IMR-90 (cell line): ENCODE data around the gene MAS1. TPM values are rescaled to one million over a fixed set of nuclear protein-coding genes. Genes with fewer than 3 reads are reported as not detected.

ENCODE experiments used
- ATAC-seq: fragments of 200-7000 bp; cut with Tn5 transposase; 2 replicates; pipeline ENCODE4 v1.9.1; 2020; ENCODE audit warnings: low read depth, mild to moderate bottlenecking, moderate library complexity
- BruUV-seq: library from RNA; stranded (reverse); fragments of 400-500 nt; replicated peaks from 2 replicates; lab custom pipeline; 2021; lab: Mats Ljungman, UMichigan
- CTCF ChIA-PET: fragments of 300-600 bp; formaldehyde crosslinking; extraction: SDS; loops from one replicate; lab custom pipeline; 2021; ENCODE audit warnings: antibody characterized with exemption; lab: Yijun Ruan, JAX
- POLR2A ChIA-PET: fragments of 300-600 bp; sonication (Branson Sonifier 250); formaldehyde crosslinking; loops from one replicate; lab custom pipeline; 2022; ENCODE audit warnings: antibody characterized with exemption; ENCODE audit not compliant: unreplicated experiment; lab: Charles Lee
- DNase-seq: peaks from one replicate; pipeline ENCODE4 v3.0.0; 2013
- H2AFZ ChIP-seq: replicated peaks from 2 replicates; pipeline ENCODE3; 2013; ENCODE audit warnings: low read length, mild to moderate bottlenecking; ENCODE audit not compliant: poor library complexity
- H2AK5ac ChIP-seq: 2 replicates; pipeline ENCODE4 v1.6.1; 2013; ENCODE audit warnings: low read depth, low read length, inconsistent platforms
- H2AK9ac ChIP-seq: replicated peaks from 2 replicates; pipeline ENCODE3; 2013; ENCODE audit warnings: mild to moderate bottlenecking, low read depth, low read length, moderate library complexity; ENCODE audit not compliant: poor library complexity
- H2BK120ac ChIP-seq: 2 replicates; pipeline ENCODE4 v1.6.1; 2013; ENCODE audit warnings: low read depth, low read length, inconsistent platforms
- H2BK15ac ChIP-seq: 3 replicates; pipeline ENCODE4 v1.6.1; 2013; ENCODE audit warnings: low read depth, low read length, inconsistent platforms
- H2BK20ac ChIP-seq: 2 replicates; pipeline ENCODE4 v1.6.1; 2013; ENCODE audit warnings: low read depth, mild to moderate bottlenecking, inconsistent platforms, low read length, moderate library complexity
- H2BK5ac ChIP-seq: 2 replicates; pipeline ENCODE4 v1.6.1; 2013; ENCODE audit warnings: mild to moderate bottlenecking, low read depth, low read length, inconsistent platforms; ENCODE audit not compliant: poor library complexity, severe bottlenecking
- H3K14ac ChIP-seq: replicated peaks from 2 replicates; pipeline ENCODE4 v1.6.1; 2013; ENCODE audit warnings: low read depth, low read length, inconsistent platforms
- H3K18ac ChIP-seq: 2 replicates; pipeline ENCODE4 v1.6.1; 2013; ENCODE audit warnings: low read depth, low read length, control low read depth
- H3K23ac ChIP-seq: 2 replicates; pipeline ENCODE4 v1.6.1; 2013; ENCODE audit warnings: low read depth, low read length, inconsistent platforms
- H3K27ac ChIP-seq: 2 replicates; pipeline ENCODE4 v1.5.1; 2013; ENCODE audit warnings: mild to moderate bottlenecking, control low read depth, low read length; ENCODE audit not compliant: insufficient read depth
- H3K27me3 ChIP-seq: 2 replicates; pipeline ENCODE4 v1.6.1; 2013; ENCODE audit warnings: low read length; ENCODE audit not compliant: control insufficient read depth, insufficient read depth
- H3K36me3 ChIP-seq: 2 replicates; pipeline ENCODE4 v1.6.1; 2013; ENCODE audit warnings: low read length, mixed read lengths; ENCODE audit not compliant: control insufficient read depth, insufficient read depth
- H3K4ac ChIP-seq: 2 replicates; pipeline ENCODE4 v1.6.1; 2013; ENCODE audit warnings: low read depth, low read length, inconsistent platforms
- H3K4me1 ChIP-seq: 2 replicates; pipeline ENCODE4 v1.6.1; 2013; ENCODE audit warnings: low read length, mixed read lengths; ENCODE audit not compliant: control insufficient read depth, insufficient read depth
- H3K4me2 ChIP-seq: 2 replicates; pipeline ENCODE4 v1.6.1; 2013; ENCODE audit warnings: low read depth, mild to moderate bottlenecking, control low read depth, low read length, moderate library complexity
- H3K4me3 ChIP-seq: 2 replicates; pipeline ENCODE4 v1.5.1; 2013; ENCODE audit warnings: low read depth, mild to moderate bottlenecking, control low read depth, low read length, moderate library complexity; ENCODE audit not compliant: insufficient read depth
- H3K56ac ChIP-seq: 2 replicates; pipeline ENCODE4 v1.6.1; 2013; ENCODE audit warnings: low read length, inconsistent platforms; ENCODE audit not compliant: insufficient read depth; ENCODE audit errors: extremely low read depth
- H3K79me1 ChIP-seq, 2 experiments: 2 replicates each; pipeline ENCODE4 v1.6.1; 2013; ENCODE audit warnings: low read length in 2 of 2, inconsistent platforms in 1 of 2, low read depth in 1 of 2
- H3K9ac ChIP-seq: 2 replicates; pipeline ENCODE4 v1.6.1; 2013; ENCODE audit warnings: low read depth, low read length, control low read depth
- H3K9me1 ChIP-seq: 2 replicates; pipeline ENCODE4 v1.6.1; 2013; ENCODE audit warnings: low read length, inconsistent platforms; ENCODE audit not compliant: insufficient read depth
- H3K9me3 ChIP-seq: 2 replicates; pipeline ENCODE4 v1.6.1; 2013; ENCODE audit warnings: low read length; ENCODE audit not compliant: control insufficient read depth, insufficient read depth
- H4K20me1 ChIP-seq: 2 replicates; pipeline ENCODE4 v1.6.1; 2013; ENCODE audit warnings: low read length, inconsistent platforms; ENCODE audit not compliant: insufficient read depth
- H4K5ac ChIP-seq: 2 replicates; pipeline ENCODE4 v1.6.1; 2013; ENCODE audit warnings: mild to moderate bottlenecking, low read depth, low read length, control low read depth
- H4K8ac ChIP-seq, 2 experiments: 2 replicates each; pipeline ENCODE4 v1.6.1; 2013; ENCODE audit warnings: low read depth in 2 of 2, low read length in 2 of 2, control low read depth in 1 of 2, inconsistent platforms in 1 of 2
- H4K91ac ChIP-seq: 2 replicates; pipeline ENCODE4 v1.6.1; 2013; ENCODE audit warnings: low read depth, low read length, inconsistent platforms; ENCODE audit not compliant: insufficient read depth
- FOS ChIP-seq: fragments of 150-350 bp; IDR thresholded peaks from 2 replicates; pipeline ENCODE4 v1.6.1; 2016; ENCODE audit warnings: low read depth, low read length
- MAFK ChIP-seq: IDR thresholded peaks from 2 replicates; pipeline ENCODE4 v1.6.1; 2012; ENCODE audit warnings: low read depth, low read length, improper control_type of control experiment
- MXI1 ChIP-seq: IDR thresholded peaks from 2 replicates; pipeline ENCODE4 v1.6.1; 2012; ENCODE audit warnings: low read depth, mild to moderate bottlenecking, low read length, moderate library complexity, borderline replicate concordance
- POLR2A ChIP-seq: IDR thresholded peaks from 2 replicates; pipeline ENCODE4 v1.6.1; 2012; ENCODE audit warnings: mild to moderate bottlenecking, low read depth, low read length
- RAD21 ChIP-seq: IDR thresholded peaks from 2 replicates; pipeline ENCODE4 v1.6.1; 2012; ENCODE audit warnings: low read length, improper control_type of control experiment
- RFX5 ChIP-seq: IDR thresholded peaks from 2 replicates; pipeline ENCODE4 v1.8.0; 2012; ENCODE audit warnings: low read depth, mild to moderate bottlenecking, low read length, moderate library complexity
- SMC3 ChIP-seq: fragments of 150-350 bp; IDR thresholded peaks from 2 replicates; pipeline ENCODE4 v1.6.1; 2016; ENCODE audit warnings: low read depth, mild to moderate bottlenecking, antibody characterized with exemption, low read length, moderate library complexity
- WGBS, 2 experiments: methylation state at CpG; one replicate each; pipeline versions ENCODE4 v1.1.5 to v1.1.7; 2013; ENCODE audit warnings: missing lambda C conversion rate in 2 of 2; ENCODE audit not compliant: insufficient read length in 1 of 2; ENCODE audit errors: extremely low coverage in 2 of 2; 5-methylcytosine and 5-hydroxymethylcytosine counted together
- dilution Hi-C: fragments of 300-500 bp; cut with HindIII; formaldehyde crosslinking; loops from one replicate; pipeline ENCODE4 v1.14.3; 2018; ENCODE audit warnings: low sequenced_read_pairs; ENCODE audit not compliant: unreplicated experiment
- in situ Hi-C: fragments of 300-500 bp; cut with MboI; formaldehyde crosslinking; loops from 3 replicates; pipeline ENCODE4 v1.14.3; 2019; ENCODE audit warnings: low sequenced_read_pairs, inconsistent platforms, mixed read lengths
- intact Hi-C: fragments of 100-400 bp; cut with micrococcal nuclease; formaldehyde crosslinking; loops from 2 replicates; pipeline ENCODE4 v1.10.0; 2022
- polyA plus RNA-seq, 3 experiments: library from polyadenylated mRNA; depleted of rRNA; stranded (reverse); fragments of >200 nt; gene quantifications; 2 replicates each; pipeline ENCODE4 v1.2.3, GENCODE V29; 2012; ENCODE audit warnings: low replicate concordance in 1 of 3
- total RNA-seq: library from RNA; depleted of rRNA; stranded (reverse); fragments of >200 nt; gene quantifications from 2 replicates; pipeline ENCODE4 v1.2.3, GENCODE V29; 2012
- TF ChIP-seq, protein P1 (sequence below): conservative IDR thresholded peaks from 2 replicates; pipeline ENCODE4 v1.5.1; 2012; ENCODE audit warnings: mild to moderate bottlenecking, low read depth, low read length, improper control_type of control experiment
- TF ChIP-seq, protein P2 (sequence below): fragments of 150-350 bp; IDR thresholded peaks from 2 replicates; pipeline ENCODE4 v1.6.1; 2017; ENCODE audit warnings: mild to moderate bottlenecking, antibody characterized with exemption, low read length, low read depth

MAS1 gene
- total and polyA plus RNA-seq, 2 of the 4 experiments (the other 2 are of a cell fraction): under 0.01 TPM; not detected in 1

DNA sequence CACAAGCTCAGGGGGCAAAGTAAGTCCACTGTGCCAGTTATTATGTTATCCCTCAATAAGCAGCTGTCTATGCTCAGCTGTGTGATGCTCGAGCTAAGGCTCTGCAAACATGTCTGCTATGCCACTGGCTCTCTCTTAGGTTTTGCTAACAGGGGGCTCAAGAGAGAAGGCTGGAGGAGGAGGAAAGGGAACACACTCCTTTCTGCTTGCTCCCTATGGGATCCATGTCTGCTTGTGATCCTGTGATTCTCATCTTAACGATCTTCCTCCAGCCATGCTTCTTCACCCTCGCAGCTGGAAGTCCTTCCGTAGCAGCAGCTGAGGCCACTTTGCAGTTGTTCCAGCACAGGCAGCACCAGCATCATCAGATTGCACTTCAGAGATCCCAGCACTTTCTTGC is 41.1 kb downstream of the MAS1 start:
- Histone ChIP-seq H3K14ac (no peak overlapping the region), H3K18ac (no peak overlapping the region), H3K9ac (no peak overlapping the region), H2AK5ac (no peak overlapping the region), H3K4me2 (no peak overlapping the region), H2AFZ (no peak overlapping the region), H2BK5ac (no peak overlapping the region), H3K36me3 (no peaks in the 10 kb centered on the region), H2BK20ac (no peak overlapping the region), H4K91ac (no peak overlapping the region), H3K79me1 (no peaks in the 10 kb centered on the region), H3K4me3 (no peak overlapping the region), H4K8ac (no peak overlapping the region), H2BK15ac (no peak overlapping the region), H3K27ac (no peak overlapping the region), H2AK9ac (no peak overlapping the region), H3K23ac (no peak overlapping the region), H2BK120ac (no peak overlapping the region), H3K4ac (no peak overlapping the region), H3K56ac (no peak overlapping the region), H4K5ac (no peak overlapping the region), H3K9me3 (peaks cover 4% of the 10 kb centered on the region; the same call in 1 of the 2 replicates), H4K20me1 (no peaks in the 10 kb centered on the region), H3K9me1 (no peaks in the 10 kb centered on the region), H3K4me1 (peaks cover 5% of the 10 kb centered on the region), H3K27me3 (no peaks in the 10 kb centered on the region)
- in situ Hi-C loops (no loop called here), dilution Hi-C loops (no loop called here), intact Hi-C loops (loop anchor here (10.0 kb wide), 1 partner anchor 757 kb away; no protein-coding TSS in a partner anchor)
- BruUV-seq: no TSS peak
- no peak for ATAC-seq
- 53% methylated on average over 3 of the region's 4 CpGs; no CpG with 5 or more reads in 1 of the 2 experiments for WGBS, 2 experiments
- no peak for TF ChIP-seq MXI1
- no peak for TF ChIP-seq MAFK
- no peak for TF ChIP-seq RFX5
- TF ChIP-seq RAD21: no peak
- TF ChIP-seq SMC3: no peak
- no peak for TF ChIP-seq FOS
- TF ChIP-seq, protein P1, sequence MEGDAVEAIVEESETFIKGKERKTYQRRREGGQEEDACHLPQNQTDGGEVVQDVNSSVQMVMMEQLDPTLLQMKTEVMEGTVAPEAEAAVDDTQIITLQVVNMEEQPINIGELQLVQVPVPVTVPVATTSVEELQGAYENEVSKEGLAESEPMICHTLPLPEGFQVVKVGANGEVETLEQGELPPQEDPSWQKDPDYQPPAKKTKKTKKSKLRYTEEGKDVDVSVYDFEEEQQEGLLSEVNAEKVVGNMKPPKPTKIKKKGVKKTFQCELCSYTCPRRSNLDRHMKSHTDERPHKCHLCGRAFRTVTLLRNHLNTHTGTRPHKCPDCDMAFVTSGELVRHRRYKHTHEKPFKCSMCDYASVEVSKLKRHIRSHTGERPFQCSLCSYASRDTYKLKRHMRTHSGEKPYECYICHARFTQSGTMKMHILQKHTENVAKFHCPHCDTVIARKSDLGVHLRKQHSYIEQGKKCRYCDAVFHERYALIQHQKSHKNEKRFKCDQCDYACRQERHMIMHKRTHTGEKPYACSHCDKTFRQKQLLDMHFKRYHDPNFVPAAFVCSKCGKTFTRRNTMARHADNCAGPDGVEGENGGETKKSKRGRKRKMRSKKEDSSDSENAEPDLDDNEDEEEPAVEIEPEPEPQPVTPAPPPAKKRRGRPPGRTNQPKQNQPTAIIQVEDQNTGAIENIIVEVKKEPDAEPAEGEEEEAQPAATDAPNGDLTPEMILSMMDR: no peak
- TF ChIP-seq, protein P2, sequence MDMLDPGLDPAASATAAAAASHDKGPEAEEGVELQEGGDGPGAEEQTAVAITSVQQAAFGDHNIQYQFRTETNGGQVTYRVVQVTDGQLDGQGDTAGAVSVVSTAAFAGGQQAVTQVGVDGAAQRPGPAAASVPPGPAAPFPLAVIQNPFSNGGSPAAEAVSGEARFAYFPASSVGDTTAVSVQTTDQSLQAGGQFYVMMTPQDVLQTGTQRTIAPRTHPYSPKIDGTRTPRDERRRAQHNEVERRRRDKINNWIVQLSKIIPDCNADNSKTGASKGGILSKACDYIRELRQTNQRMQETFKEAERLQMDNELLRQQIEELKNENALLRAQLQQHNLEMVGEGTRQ: no peak
- no peak for TF ChIP-seq POLR2A
- DNase-seq: no peak
- CTCF ChIA-PET: interaction anchor here (0.6 kb wide), 1 partner anchor 78 kb away, joined by 4 read pairs; no protein-coding TSS in a partner anchor
- POLR2A ChIA-PET: no interaction called here
